NOMO-1 treated with dmso at 0.1 percent for 144 hours (cell line): Measurements from ENCODE around the gene STXBP3.

Experiments used
- DNase-seq: peaks from one replicate; lab custom pipeline; 2025; ENCODE audit not compliant: unreplicated experiment; lab: John Stamatoyannopoulos, UW

Gene STXBP3

GRCh38 chr1:108842525-108843181, 96.2 kb downstream of the STXBP3 start:
- no peak for DNase-seq

GRCh38 chr1:108843390-108844137, 97.1 kb downstream of the STXBP3 start:
- peak; percentile 13 for DNase-seq

GRCh38 chr1:108845446-108845845, 99.0 kb downstream of the STXBP3 start:
- DNase-seq: no peak

- DNase-seq: peak; percentile 50
Measured at GRCh38 chr1:108845991-108846390, 99.5 kb downstream of the STXBP3 start.

- no peak for DNase-seq
Measured at GRCh38 chr1:108847494-108847893, 101.0 kb downstream of the STXBP3 start.

- no peak for DNase-seq
Measured at GRCh38 chr1:108848806-108849205, 102.3 kb downstream of the STXBP3 start.

- no peak for DNase-seq
Measured at GRCh38 chr1:108850929-108851328, 104.5 kb downstream of the STXBP3 start.

- no peak for DNase-seq
Measured at GRCh38 chr1:108851567-108851966, 105.1 kb downstream of the STXBP3 start.

- DNase-seq: no peak
Measured at GRCh38 chr1:108852221-108852975, 105.9 kb downstream of the STXBP3 start.

- no peak for DNase-seq
Measured at GRCh38 chr1:108854221-108855019, 107.9 kb downstream of the STXBP3 start.

GRCh38 chr1:108856994-108857393, 110.5 kb downstream of the STXBP3 start, which contains the start of gene AKNAD1:
AKNAD1 (minus strand) TSS chr1:108857094; CDS start chr1:108852664, 4,430 bp downstream.
- no peak for DNase-seq

- no peak for DNase-seq
Measured at GRCh38 chr1:108858230-108858950, 111.9 kb downstream of the STXBP3 start.
